Stimulated activated CD4-positive, alpha-beta T cell treated with anti-CD3 and anti-CD28 coated beads, Interleukin-4, amount 100 ng/mL, for 48 hours (primary cell): ENCODE measurements around the gene EFNA5.

Experiments used
- DNase-seq, 2 donors: peaks; one replicate each; pipeline ENCODE4 v3.0.0-alpha.2; 2020; ENCODE audit warnings: low read depth in 2 of 2

Gene EFNA5

GRCh38 chr5:107486489-107486888, 184.2 kb downstream of the EFNA5 start:
- peak; percentile 28 to 52 for DNase-seq

GRCh38 chr5:107485184-107485583, 185.6 kb downstream of the EFNA5 start:
- DNase-seq: no peak

- DNase-seq: no peak
These were observed 186.5 kb downstream of the EFNA5 start for GRCh38 chr5:107484281-107484680.

GRCh38 chr5:107483231-107484024, 187.3 kb downstream of the EFNA5 start:
- DNase-seq: no peak

GRCh38 chr5:107478068-107478641, 192.6 kb downstream of the EFNA5 start:
- no peak for DNase-seq

GRCh38 chr5:107477492-107477891, 193.2 kb downstream of the EFNA5 start:
- no peak for DNase-seq

GRCh38 chr5:107476783-107477182, 194.0 kb downstream of the EFNA5 start:
- DNase-seq: no peak

- no peak for DNase-seq
These were observed 195.8 kb downstream of the EFNA5 start for GRCh38 chr5:107474716-107475489.

- no peak for DNase-seq
These were observed 196.4 kb downstream of the EFNA5 start for GRCh38 chr5:107474361-107474715.

- no peak for DNase-seq
These were observed 198.1 kb downstream of the EFNA5 start for GRCh38 chr5:107472620-107473064.

GRCh38 chr5:107470295-107470582, 200.5 kb downstream of the EFNA5 start:
- DNase-seq: no peak

- DNase-seq: no peak
These were observed 201.0 kb downstream of the EFNA5 start for GRCh38 chr5:107469485-107470294.

- no peak for DNase-seq
These were observed 201.7 kb downstream of the EFNA5 start for GRCh38 chr5:107469064-107469463.

GRCh38 chr5:107468276-107468675, 202.5 kb downstream of the EFNA5 start:
- no peak for DNase-seq

GRCh38 chr5:107467137-107467932, 203.4 kb downstream of the EFNA5 start:
- no peak for DNase-seq

GRCh38 chr5:107466233-107466769, 204.4 kb downstream of the EFNA5 start:
- no peak for DNase-seq

GRCh38 chr5:107464876-107465275, 205.9 kb downstream of the EFNA5 start:
- DNase-seq: no peak

- no peak for DNase-seq
These were observed 206.3 kb downstream of the EFNA5 start for GRCh38 chr5:107464416-107464815.

GRCh38 chr5:107463731-107464130, 207.0 kb downstream of the EFNA5 start:
- DNase-seq: no peak

GRCh38 chr5:107461770-107462169, 209.0 kb downstream of the EFNA5 start:
- no peak for DNase-seq

GRCh38 chr5:107460789-107461188, 209.9 kb downstream of the EFNA5 start:
- no peak for DNase-seq
